ENCODE measurements around the gene NIPAL1. TPM values are rescaled to one million over a fixed set of nuclear protein-coding genes. Genes with fewer than 3 reads are reported as not detected.
A peak's percentile ranks its signal among the peaks of the same experiment; 100 is the strongest.

NIPAL1 gene
- total and polyA plus RNA-seq, 2 experiments from 2014 or later: 6.1 to 14.0 TPM

- H3K36me3 ChIP-seq (replicated peaks; ENCODE audit: insufficient read depth, low read depth): no peaks in the 10 kb centered on the region
- peak overlapping the region; percentile 85 for H3K4me2 ChIP-seq
- peak overlapping the region; percentile 9 for H3K4me3 ChIP-seq
- H3K27ac ChIP-seq: peak overlapping the region; percentile 98
- WGBS (ENCODE audit: low lambda C conversion rate, missing lambda C conversion rate): 90% methylated on average over 4 of the region's 4 CpGs
- H3K9me2 ChIP-seq (replicated peaks; ENCODE audit: insufficient read depth): no peaks in the 10 kb centered on the region
- H3K79me2 ChIP-seq: peaks cover 15% of the 10 kb centered on the region
- DNase-seq (ENCODE audit: low spot score): no peak
- no peaks in the 10 kb centered on the region for H4K20me1 ChIP-seq (ENCODE audit: insufficient read depth, poor library complexity, severe bottlenecking)
- H3K9me3 ChIP-seq (ENCODE audit: low read depth): no peaks in the 10 kb centered on the region
- TF ChIP-seq EZH2 (IDR thresholded peaks at IDR 0.05; ENCODE audit: borderline replicate concordance): no peak
- TF ChIP-seq EZH2phosphoT487 (IDR thresholded peaks at IDR 0.05; ENCODE audit: low read depth, severe bottlenecking, unreplicated experiment): no peak
- no peak for TF ChIP-seq CTCF (IDR thresholded peaks at IDR 0.05; ENCODE audit: poor library complexity)
- H2AFZ ChIP-seq: peak overlapping the region; percentile 75
- H3K27me3 ChIP-seq: no peaks in the 10 kb centered on the region
- peaks cover 4% of the 10 kb centered on the region for H3K4me1 ChIP-seq (ENCODE audit: insufficient read depth)
Observed at GRCh38 chr4:48015216-48015615, 1.4 kb upstream of the NIPAL1 start.

GRCh38 chr4:48015678-48016077 is 894 bp upstream of the NIPAL1 start:
- peak; percentile 37 for DNase-seq (ENCODE audit: low spot score)
- peak overlapping the region; percentile 9 for H3K4me3 ChIP-seq
- no peaks in the 10 kb centered on the region for H3K36me3 ChIP-seq (replicated peaks; ENCODE audit: insufficient read depth, low read depth)
- peak overlapping the region; percentile 75 for H2AFZ ChIP-seq
- no peaks in the 10 kb centered on the region for H3K27me3 ChIP-seq
- TF ChIP-seq CTCF (IDR thresholded peaks at IDR 0.05; ENCODE audit: poor library complexity) (no peak), EZH2 (IDR thresholded peaks at IDR 0.05; ENCODE audit: borderline replicate concordance) (no peak), EZH2phosphoT487 (IDR thresholded peaks at IDR 0.05; ENCODE audit: low read depth, severe bottlenecking, unreplicated experiment) (no peak)
- H3K4me1 ChIP-seq (ENCODE audit: insufficient read depth): peaks cover 4% of the 10 kb centered on the region
- WGBS (ENCODE audit: low lambda C conversion rate, missing lambda C conversion rate): 66% methylated on average over 5 of the region's 5 CpGs
- no peaks in the 10 kb centered on the region for H3K9me3 ChIP-seq (ENCODE audit: low read depth)
- H3K4me2 ChIP-seq: peak overlapping the region; percentile 85
- H3K9me2 ChIP-seq (replicated peaks; ENCODE audit: insufficient read depth): no peaks in the 10 kb centered on the region
- H4K20me1 ChIP-seq (ENCODE audit: insufficient read depth, poor library complexity, severe bottlenecking): no peaks in the 10 kb centered on the region
- H3K79me2 ChIP-seq: peaks cover 18% of the 10 kb centered on the region
- H3K27ac ChIP-seq: peak overlapping the region; percentile 98

DNA sequence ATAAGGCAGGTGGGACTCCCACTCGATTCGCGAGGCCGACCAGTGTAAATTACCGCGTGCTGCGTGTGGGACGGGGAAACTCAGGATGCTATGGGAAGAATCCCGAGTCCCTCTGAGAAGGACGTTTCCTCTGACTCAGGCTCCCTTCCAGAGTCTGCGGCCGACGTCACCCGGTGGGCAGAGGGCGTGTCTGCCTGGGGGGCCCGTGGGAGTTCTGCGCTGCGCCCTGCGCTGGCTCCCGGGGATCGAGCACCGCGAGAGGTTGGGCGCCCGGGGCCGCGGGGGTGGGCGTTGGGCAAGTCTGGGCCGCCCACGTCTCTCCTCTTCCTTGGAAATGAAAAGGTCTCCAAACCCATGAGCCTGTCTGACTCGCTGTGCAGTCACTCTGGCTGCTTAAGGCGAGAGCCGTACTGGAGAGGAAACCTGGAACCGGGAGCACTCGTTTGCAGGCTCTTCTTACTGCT is 568 bp downstream of the NIPAL1 start:
- DNase-seq (ENCODE audit: low spot score): peak; percentile 91
- Histone ChIP-seq H3K9me3 (ENCODE audit: low read depth) (no peaks in the 10 kb centered on the region), H3K27ac (peak overlapping the region; percentile 98), H3K4me2 (peak overlapping the region; percentile 85), H2AFZ (peak overlapping the region; percentile 75), H3K9me2 (replicated peaks; ENCODE audit: insufficient read depth) (no peaks in the 10 kb centered on the region), H3K36me3 (replicated peaks; ENCODE audit: insufficient read depth, low read depth) (no peaks in the 10 kb centered on the region), H3K4me1 (ENCODE audit: insufficient read depth) (peaks cover 4% of the 10 kb centered on the region), H3K27me3 (no peaks in the 10 kb centered on the region), H4K20me1 (ENCODE audit: insufficient read depth, poor library complexity, severe bottlenecking) (no peaks in the 10 kb centered on the region), H3K4me3 (peak overlapping the region; percentile 35), H3K79me2 (peaks cover 24% of the 10 kb centered on the region)
- 0% methylated on average over 35 of the region's 35 CpGs for WGBS (ENCODE audit: low lambda C conversion rate, missing lambda C conversion rate)
- TF ChIP-seq EZH2phosphoT487 (IDR thresholded peaks at IDR 0.05; ENCODE audit: low read depth, severe bottlenecking, unreplicated experiment): no peak
- TF ChIP-seq CTCF (IDR thresholded peaks at IDR 0.05; ENCODE audit: poor library complexity): no peak
- TF ChIP-seq EZH2 (IDR thresholded peaks at IDR 0.05; ENCODE audit: borderline replicate concordance): no peak

Data from hepatocyte (in vitro differentiated cells).